K562 (cell line): Measurements from ENCODE around the gene SLCO2A1.
A peak's percentile ranks its signal among the peaks of the same experiment; 100 is the strongest.

Experiments
- FOXJ3 ChIP-seq: sonication (generic); formaldehyde crosslinking; IDR thresholded peaks from 2 replicates; pipeline ENCODE4 v1.4.0; 2020; ENCODE audit warnings: mild to moderate bottlenecking, missing genetic modification reagents
- HMG20A ChIP-seq: fragments of 450-650 bp; formaldehyde crosslinking; conservative IDR thresholded peaks from 2 replicates; pipeline ENCODE4 v1.4.0; 2020; ENCODE audit warnings: mild to moderate bottlenecking, mixed read lengths
- HOMEZ ChIP-seq: fragments of 250-450 bp; sonication (Bioruptor Pico); IDR thresholded peaks from 2 replicates; pipeline ENCODE4 v1.4.0; 2020; ENCODE audit warnings: mild to moderate bottlenecking, moderate library complexity
- JUN ChIP-seq, 2 experiments: sonication (generic) in 1 of 2; formaldehyde crosslinking in 1 of 2; IDR thresholded peaks; 2 replicates each; pipeline versions ENCODE4 v1.6.1 to v1.8.0; 2012 to 2022; ENCODE audit warnings: borderline replicate concordance in 2 of 2, mild to moderate bottlenecking in 2 of 2, improper control_type of control experiment in 1 of 2, low read depth in 1 of 2, low read length in 1 of 2, missing genetic modification reagents in 1 of 2
- KDM2B ChIP-seq: fragments of 250-450 bp; sonication (Bioruptor Pico); IDR thresholded peaks from 2 replicates; pipeline ENCODE4 v1.8.0; 2021; ENCODE audit warnings: mild to moderate bottlenecking, moderate library complexity
- LEF1 ChIP-seq: fragments of 450-650 bp; IDR thresholded peaks from 2 replicates; pipeline ENCODE4 v1.6.1; 2016; ENCODE audit warnings: mild to moderate bottlenecking
- PBX2 ChIP-seq, 2 experiments: IDR thresholded peaks in 1 of 2; conservative IDR thresholded peaks in 1 of 2; 2 replicates each; pipeline ENCODE4 v1.6.1; 2016; ENCODE audit warnings: low read depth in 2 of 2, mild to moderate bottlenecking in 1 of 2, missing compliant biosample characterization in 1 of 2, missing genetic modification characterization in 1 of 2, moderate library complexity in 1 of 2
- PML ChIP-seq: IDR thresholded peaks from 2 replicates; pipeline ENCODE4 v1.6.1; 2012; ENCODE audit warnings: low read length, inconsistent platforms
- POLR2A ChIP-seq: fragments of 450-650 bp; conservative IDR thresholded peaks from 2 replicates; pipeline ENCODE4 v1.6.1; 2016
- TAF15 ChIP-seq: fragments of 200-400 bp; formaldehyde crosslinking; IDR thresholded peaks from 2 replicates; pipeline ENCODE4 v1.6.1; 2017; ENCODE audit warnings: mild to moderate bottlenecking, low read depth, low read length, moderate library complexity
- U2AF2 ChIP-seq: fragments of 200-400 bp; formaldehyde crosslinking; optimal IDR thresholded peaks from 2 replicates; pipeline ENCODE3; 2017; ENCODE audit warnings: low read depth, mild to moderate bottlenecking, low read length
- XRCC3 ChIP-seq: fragments of 450-650 bp; IDR thresholded peaks from 2 replicates; pipeline ENCODE4 v1.6.1; 2017; ENCODE audit warnings: mild to moderate bottlenecking, moderate library complexity
- TF ChIP-seq, protein P1 (sequence below), 3 experiments: IDR thresholded peaks in 2 of 3; conservative IDR thresholded peaks in 1 of 3; 2 replicates each; pipeline ENCODE4 v1.5.1; 2011 to 2012; ENCODE audit warnings: low read length in 3 of 3, mild to moderate bottlenecking in 3 of 3, control low read depth in 2 of 3, improper control_type of control experiment in 1 of 3, inconsistent platforms in 1 of 3, low read depth in 1 of 3, mixed read lengths in 1 of 3, moderate library complexity in 1 of 3; ENCODE audit not compliant: insufficient read depth in 2 of 3
- TF ChIP-seq, protein P2 (sequence below): IDR thresholded peaks from 3 replicates; pipeline ENCODE4 v1.6.1; 2011; ENCODE audit warnings: borderline replicate concordance, mild to moderate bottlenecking, moderate library complexity; ENCODE audit not compliant: insufficient read length; ENCODE audit errors: extremely low read depth

- TF ChIP-seq, protein P1, sequence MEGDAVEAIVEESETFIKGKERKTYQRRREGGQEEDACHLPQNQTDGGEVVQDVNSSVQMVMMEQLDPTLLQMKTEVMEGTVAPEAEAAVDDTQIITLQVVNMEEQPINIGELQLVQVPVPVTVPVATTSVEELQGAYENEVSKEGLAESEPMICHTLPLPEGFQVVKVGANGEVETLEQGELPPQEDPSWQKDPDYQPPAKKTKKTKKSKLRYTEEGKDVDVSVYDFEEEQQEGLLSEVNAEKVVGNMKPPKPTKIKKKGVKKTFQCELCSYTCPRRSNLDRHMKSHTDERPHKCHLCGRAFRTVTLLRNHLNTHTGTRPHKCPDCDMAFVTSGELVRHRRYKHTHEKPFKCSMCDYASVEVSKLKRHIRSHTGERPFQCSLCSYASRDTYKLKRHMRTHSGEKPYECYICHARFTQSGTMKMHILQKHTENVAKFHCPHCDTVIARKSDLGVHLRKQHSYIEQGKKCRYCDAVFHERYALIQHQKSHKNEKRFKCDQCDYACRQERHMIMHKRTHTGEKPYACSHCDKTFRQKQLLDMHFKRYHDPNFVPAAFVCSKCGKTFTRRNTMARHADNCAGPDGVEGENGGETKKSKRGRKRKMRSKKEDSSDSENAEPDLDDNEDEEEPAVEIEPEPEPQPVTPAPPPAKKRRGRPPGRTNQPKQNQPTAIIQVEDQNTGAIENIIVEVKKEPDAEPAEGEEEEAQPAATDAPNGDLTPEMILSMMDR (IDR thresholded peaks at IDR 0.05 in 2 of 3, conservative IDR thresholded peaks at IDR 0.05 in 1 of 3; ENCODE audit: insufficient read depth in 2 of 3, low read depth in 1 of 3, low read length in 3 of 3) = peak in 1 of 3 experiments; percentile 23; a peak in 1 of 6 replicates
- TF ChIP-seq POLR2A (no peak), JUN (IDR thresholded peaks at IDR 0.05; ENCODE audit: borderline replicate concordance, low read depth, low read length) (no peak), JUN (CRISPR knock-in tag; IDR thresholded peaks at IDR 0.05; ENCODE audit: borderline replicate concordance) (no peak), LEF1 (no peak), TAF15 (no peak), XRCC3 (no peak), HOMEZ (CRISPR knock-in tag) (no peak), HMG20A (CRISPR knock-in tag) (no peak), FOXJ3 (CRISPR knock-in tag) (no peak), U2AF2 (no peak), PBX2 (CRISPR knock-in tag; IDR thresholded peaks at IDR 0.05; ENCODE audit: low read depth) (no peak), PBX2 (tag; conservative IDR thresholded peaks at IDR 0.05; ENCODE audit: low read depth) (no peak), KDM2B (no peak), PML (no peak)
- TF ChIP-seq, protein P2, sequence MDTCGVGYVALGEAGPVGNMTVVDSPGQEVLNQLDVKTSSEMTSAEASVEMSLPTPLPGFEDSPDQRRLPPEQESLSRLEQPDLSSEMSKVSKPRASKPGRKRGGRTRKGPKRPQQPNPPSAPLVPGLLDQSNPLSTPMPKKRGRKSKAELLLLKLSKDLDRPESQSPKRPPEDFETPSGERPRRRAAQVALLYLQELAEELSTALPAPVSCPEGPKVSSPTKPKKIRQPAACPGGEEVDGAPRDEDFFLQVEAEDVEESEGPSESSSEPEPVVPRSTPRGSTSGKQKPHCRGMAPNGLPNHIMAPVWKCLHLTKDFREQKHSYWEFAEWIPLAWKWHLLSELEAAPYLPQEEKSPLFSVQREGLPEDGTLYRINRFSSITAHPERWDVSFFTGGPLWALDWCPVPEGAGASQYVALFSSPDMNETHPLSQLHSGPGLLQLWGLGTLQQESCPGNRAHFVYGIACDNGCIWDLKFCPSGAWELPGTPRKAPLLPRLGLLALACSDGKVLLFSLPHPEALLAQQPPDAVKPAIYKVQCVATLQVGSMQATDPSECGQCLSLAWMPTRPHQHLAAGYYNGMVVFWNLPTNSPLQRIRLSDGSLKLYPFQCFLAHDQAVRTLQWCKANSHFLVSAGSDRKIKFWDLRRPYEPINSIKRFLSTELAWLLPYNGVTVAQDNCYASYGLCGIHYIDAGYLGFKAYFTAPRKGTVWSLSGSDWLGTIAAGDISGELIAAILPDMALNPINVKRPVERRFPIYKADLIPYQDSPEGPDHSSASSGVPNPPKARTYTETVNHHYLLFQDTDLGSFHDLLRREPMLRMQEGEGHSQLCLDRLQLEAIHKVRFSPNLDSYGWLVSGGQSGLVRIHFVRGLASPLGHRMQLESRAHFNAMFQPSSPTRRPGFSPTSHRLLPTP = no peak
Observed at GRCh38 chr3:133910422-133910821, 119.3 kb downstream of the SLCO2A1 start.
